ENCODE measurements around the gene SLC39A12.
"Not testable (repeated sequence)": the region's sequence is repeated elsewhere in the genome, so short reads cannot be mapped to it uniquely, and the experiment has no call there.

The SLC39A12 gene

GRCh38 chr10:17951868-17952371 lies at the start of gene SLC39A12:
Gene SLC39A12 (plus strand): TSS chr10:17951918. CDS start chr10:17953277, 1,359 bp downstream.
- DNase-seq (ENCODE audit: low spot score): no peak

DNA sequence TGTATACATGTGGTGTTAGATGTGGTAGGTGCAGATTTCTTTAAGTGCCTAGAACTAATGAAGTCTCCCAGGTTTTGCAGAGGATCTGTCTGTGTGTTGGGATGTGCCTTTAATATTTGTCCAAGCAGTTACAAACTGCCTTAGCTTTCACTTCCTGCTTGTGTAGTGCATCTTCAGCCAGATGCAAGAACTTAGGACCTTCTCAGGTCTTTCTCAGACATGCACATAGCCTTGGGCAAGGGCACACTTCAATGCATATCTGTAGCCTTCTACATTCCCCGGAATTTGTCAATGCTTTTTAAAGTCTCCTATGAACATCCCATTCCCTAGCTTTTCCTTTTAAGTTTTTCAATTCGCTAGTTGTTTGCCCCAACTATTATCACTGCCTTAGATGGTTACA lies 47.2 kb upstream of the SLC39A12 start:
- no peak for DNase-seq (ENCODE audit: low spot score)

GRCh38 chr10:17905491-17905890 lies 46.2 kb upstream of the SLC39A12 start:
- DNase-seq (ENCODE audit: low spot score): no peak

- no peak for DNase-seq (ENCODE audit: low spot score)
Observed at GRCh38 chr10:17906002-17906401, 45.7 kb upstream of the SLC39A12 start.

GRCh38 chr10:17907641-17908040 lies 44.1 kb upstream of the SLC39A12 start:
- DNase-seq (ENCODE audit: low spot score): no peak

DNA sequence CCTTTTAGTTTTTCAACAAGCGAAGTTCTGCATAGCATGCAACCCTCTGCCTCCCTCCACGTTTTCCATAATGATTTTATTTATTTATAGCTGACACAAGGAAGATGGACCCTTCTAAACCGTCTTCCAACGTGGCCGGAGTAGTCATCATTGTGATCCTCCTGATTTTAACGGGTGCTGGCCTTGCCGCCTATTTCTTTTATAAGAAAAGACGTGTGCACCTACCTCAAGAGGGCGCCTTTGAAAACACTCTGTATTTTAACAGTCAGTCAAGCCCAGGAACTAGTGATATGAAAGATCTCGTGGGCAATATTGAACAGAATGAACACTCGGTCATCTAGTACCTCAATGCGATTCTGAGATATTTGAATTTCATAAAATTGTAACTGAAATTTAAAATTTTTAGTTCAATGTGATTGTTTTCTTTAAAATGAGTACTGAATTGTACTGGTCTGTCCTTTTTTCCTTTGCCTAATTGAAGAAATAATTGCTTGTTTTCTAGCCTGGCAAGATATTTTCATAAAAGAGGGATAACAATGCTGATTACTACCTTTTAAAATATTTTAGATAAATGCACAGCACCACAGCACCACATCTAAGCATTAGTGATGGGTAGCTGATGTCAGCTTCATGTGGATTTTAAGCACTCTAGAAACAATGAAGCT lies 41.5 kb upstream of the SLC39A12 start:
- peak; percentile 49 for DNase-seq (ENCODE audit: low spot score)

- no peak for DNase-seq (ENCODE audit: low spot score)
Observed at GRCh38 chr10:17912754-17913153, 39.0 kb upstream of the SLC39A12 start.

DNA sequence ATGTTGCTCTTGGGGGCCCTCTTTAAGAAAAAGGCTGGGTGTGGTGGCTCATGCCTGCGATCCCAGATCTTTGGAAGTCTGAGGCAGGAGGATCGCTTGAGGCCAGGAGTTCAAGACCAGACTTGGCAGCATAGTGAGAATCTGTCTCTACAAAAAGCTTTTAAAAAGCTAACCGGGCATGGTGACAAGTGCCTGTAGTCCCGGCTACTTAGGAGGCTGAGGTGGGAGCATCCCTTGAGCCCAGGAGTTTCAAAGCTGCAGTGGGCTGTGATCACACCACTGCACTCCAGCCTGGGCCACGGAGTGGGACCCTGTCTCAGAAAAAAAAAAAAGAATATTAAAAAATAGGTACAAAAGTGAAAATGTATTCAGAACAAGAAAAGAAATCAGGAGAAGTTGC lies 38.1 kb upstream of the SLC39A12 start:
- DNase-seq (ENCODE audit: low spot score): no peak

GRCh38 chr10:17914169-17915045 lies 37.3 kb upstream of the SLC39A12 start:
- DNase-seq (ENCODE audit: low spot score): no peak

GRCh38 chr10:17915181-17915580 lies 36.5 kb upstream of the SLC39A12 start:
- no peak for DNase-seq (ENCODE audit: low spot score)

GRCh38 chr10:17918187-17918903 lies 33.4 kb upstream of the SLC39A12 start:
- no peak for DNase-seq (ENCODE audit: low spot score)

GRCh38 chr10:17921378-17921777 lies 30.3 kb upstream of the SLC39A12 start:
- DNase-seq (ENCODE audit: low spot score): no peak

DNA sequence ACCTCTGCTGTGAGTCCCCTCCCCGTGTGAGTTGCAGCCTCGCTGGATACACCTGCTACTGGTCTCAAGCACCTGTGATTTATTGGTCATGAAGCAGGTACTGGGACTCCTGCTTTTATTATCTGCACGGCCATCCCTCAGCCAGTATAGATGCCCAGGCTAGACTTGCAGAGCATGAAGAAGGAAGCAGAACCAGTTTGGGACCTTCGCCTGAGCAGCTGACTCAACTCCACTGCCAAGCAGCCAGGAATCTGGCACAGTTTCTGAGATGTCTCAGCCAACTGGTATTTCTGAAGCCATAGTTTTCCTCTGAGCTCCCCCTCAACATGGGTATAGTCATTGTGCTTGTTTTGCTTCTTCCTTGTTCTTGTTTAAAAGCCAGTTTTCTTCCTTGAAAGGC lies 28.0 kb upstream of the SLC39A12 start:
- peak; percentile 22 for DNase-seq (ENCODE audit: low spot score)

GRCh38 chr10:17943033-17943745 lies 8.5 kb upstream of the SLC39A12 start:
- no peak for DNase-seq (ENCODE audit: low spot score)

- not testable (repeated sequence) for DNase-seq (ENCODE audit: low spot score)
Observed at GRCh38 chr10:17950269-17950668, 1.4 kb upstream of the SLC39A12 start.

GRCh38 chr10:17950726-17951125 lies 992 bp upstream of the SLC39A12 start:
- DNase-seq (ENCODE audit: low spot score): no peak

- DNase-seq (ENCODE audit: low spot score): not testable (repeated sequence)
Observed at GRCh38 chr10:17954372-17954771, 2.7 kb downstream of the SLC39A12 start.

DNA sequence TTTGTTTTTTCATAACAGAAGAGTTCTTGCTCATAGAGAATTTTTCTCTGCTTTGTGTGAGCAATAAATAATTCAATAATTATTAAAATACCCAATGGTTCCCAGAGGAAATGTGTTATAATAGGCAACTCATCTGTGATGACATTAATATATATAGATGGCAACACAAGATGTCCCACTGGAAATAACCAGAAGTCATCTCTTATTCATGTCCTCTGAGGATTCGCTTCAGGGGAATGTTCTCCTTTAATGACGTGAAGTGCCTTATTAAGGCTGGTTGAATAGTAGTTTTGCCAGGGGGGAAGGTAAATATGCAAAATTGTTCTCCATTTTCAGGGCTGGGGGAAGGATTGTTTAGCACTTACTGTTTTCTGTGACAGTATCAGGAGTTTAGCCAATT lies 3.1 kb downstream of the SLC39A12 start:
- no peak for DNase-seq (ENCODE audit: low spot score)

DNA sequence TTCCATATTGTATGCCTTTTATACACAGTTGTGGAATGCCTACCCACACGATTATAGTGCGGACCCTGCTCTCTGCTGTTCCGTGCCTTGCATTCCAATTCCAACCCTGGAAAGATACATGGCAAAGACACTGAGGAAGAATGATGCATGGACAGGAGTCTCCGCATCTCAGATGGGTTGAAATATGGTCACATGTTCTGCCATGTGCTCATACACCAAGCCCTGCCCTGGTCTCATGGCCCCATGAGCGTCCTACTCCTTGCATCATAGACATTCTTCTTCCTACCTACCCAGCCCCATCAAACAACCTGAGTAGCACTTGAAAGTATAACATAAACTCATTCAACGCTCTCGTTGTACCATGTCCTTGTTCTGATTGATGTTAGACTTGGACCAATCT lies 6.3 kb downstream of the SLC39A12 start:
- DNase-seq (ENCODE audit: low spot score): no peak

- DNase-seq (ENCODE audit: low spot score): no peak
Observed at GRCh38 chr10:17959870-17960269, 8.2 kb downstream of the SLC39A12 start.

DNA sequence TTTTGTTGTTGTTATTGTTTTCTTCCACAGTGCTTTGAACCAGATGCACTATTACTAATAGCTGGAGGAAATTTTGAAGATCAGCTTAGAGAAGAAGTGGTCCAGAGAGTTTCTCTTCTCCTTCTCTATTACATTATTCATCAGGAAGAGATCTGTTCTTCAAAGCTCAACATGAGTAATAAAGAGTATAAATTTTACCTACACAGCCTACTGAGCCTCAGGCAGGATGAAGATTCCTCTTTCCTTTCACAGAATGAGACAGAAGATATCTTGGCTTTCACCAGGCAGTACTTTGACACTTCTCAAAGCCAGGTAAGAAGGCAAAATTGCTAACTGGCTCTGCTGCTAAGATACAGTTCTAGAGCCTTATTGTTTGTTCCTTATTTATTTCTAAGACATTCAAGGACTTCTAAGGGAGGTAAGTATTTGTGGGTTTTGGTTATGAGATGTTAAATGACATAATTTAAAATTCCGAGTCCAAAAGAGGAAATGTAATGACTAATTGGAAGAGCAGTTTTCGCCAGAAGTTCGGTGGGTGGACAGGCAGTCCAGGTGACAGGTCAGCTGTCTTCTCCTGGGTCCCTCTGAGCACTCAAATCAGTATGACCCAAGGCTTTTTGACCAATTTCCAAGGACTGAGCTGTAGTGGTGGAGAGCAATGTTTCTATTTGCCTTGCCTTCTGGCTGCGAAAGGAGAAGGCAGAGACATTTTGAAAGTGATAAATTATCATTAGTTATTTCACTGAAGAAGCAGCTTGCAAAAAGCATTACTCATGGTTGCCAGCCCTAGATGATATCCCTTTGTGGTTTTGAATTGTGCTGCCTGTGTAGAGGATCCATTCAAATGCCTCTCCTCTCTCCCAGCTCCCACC lies 10.1 kb downstream of the SLC39A12 start:
- no peak for DNase-seq (ENCODE audit: low spot score)

Measured in pons (tissue), 1 donor.